Stimulated activated naive B cell treated with anti-CD40 and anti-IgM and Interleukin-4, amounts not matched to agents 10 μg/mL and 1 μg/mL and 100 μg/mL, for 72 hours (primary cell): ENCODE results near the gene CCND2.
A peak's percentile ranks its signal among the peaks of the same experiment; 100 is the strongest.
"Not testable (repeated sequence)": the region's sequence is repeated elsewhere in the genome, so short reads cannot be mapped to it uniquely, and the experiment has no call there.

Experiments used
- ATAC-seq, 2 donors: fragments of 150-1000 bp; cut with Tn5 transposase; replicated peaks; 2 replicates each; pipeline ENCODE4 v1.10.0; 2021; ENCODE audit warnings: moderate library complexity in 1 of 2
- DNase-seq: peaks from one replicate; pipeline ENCODE4 v3.0.0; 2021
- H3K27ac Mint-ChIP-seq: one replicate; pipeline ENCODE4 v1.8.0; 2022; ENCODE audit warnings: mild to moderate bottlenecking, mixed read lengths
- H3K27me3 Mint-ChIP-seq, 2 donors: one replicate each; pipeline ENCODE4 v1.8.0; 2022; ENCODE audit warnings: mixed read lengths in 2 of 2
- H3K36me3 Mint-ChIP-seq, 2 donors: one replicate each; pipeline ENCODE4 v1.8.0; 2022; ENCODE audit warnings: mixed read lengths in 2 of 2, mild to moderate bottlenecking in 1 of 2
- H3K4me1 Mint-ChIP-seq, 2 donors: one replicate each; pipeline ENCODE4 v1.8.0; 2022; ENCODE audit warnings: mixed read lengths in 2 of 2, mild to moderate bottlenecking in 1 of 2
- H3K4me3 Mint-ChIP-seq, 2 donors: one replicate each; pipeline ENCODE4 v1.8.0; 2022; ENCODE audit warnings: mild to moderate bottlenecking in 2 of 2, mixed read lengths in 2 of 2, moderate library complexity in 1 of 2
- H3K9me3 Mint-ChIP-seq, 2 donors: one replicate each; pipeline ENCODE4 v1.8.0; 2022; ENCODE audit warnings: mixed read lengths in 2 of 2, mild to moderate bottlenecking in 1 of 2

Gene CCND2

DNA sequence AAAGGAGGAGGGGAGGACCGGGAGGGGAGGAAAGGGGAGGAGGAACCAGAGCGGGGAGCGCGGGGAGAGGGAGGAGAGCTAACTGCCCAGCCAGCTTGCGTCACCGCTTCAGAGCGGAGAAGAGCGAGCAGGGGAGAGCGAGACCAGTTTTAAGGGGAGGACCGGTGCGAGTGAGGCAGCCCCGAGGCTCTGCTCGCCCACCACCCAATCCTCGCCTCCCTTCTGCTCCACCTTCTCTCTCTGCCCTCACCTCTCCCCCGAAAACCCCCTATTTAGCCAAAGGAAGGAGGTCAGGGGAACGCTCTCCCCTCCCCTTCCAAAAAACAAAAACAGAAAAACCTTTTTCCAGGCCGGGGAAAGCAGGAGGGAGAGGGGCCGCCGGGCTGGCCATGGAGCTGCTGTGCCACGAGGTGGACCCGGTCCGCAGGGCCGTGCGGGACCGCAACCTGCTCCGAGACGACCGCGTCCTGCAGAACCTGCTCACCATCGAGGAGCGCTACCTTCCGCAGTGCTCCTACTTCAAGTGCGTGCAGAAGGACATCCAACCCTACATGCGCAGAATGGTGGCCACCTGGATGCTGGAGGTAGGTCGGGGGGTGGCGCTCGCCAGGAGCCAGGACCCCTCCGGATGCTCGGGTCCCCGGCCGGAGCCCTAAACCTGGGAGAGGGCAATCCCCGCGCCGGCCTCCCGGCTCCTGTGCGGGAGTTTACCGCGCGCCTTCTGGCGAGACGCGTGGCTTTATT, at the start of gene CCND2:
TSS of gene CCND2 (plus strand) at position 111 of the 744 bp plus-strand sequence. CDS start at position 390, 279 bp downstream.
- no peaks in the 10 kb centered on the region for H3K27me3 Mint-ChIP-seq
- H3K4me1 Mint-ChIP-seq = peaks cover 28 to 54% of the 10 kb centered on the region in 2 donors
- peak within 1 kb of the TSS; percentile 98 for H3K27ac Mint-ChIP-seq
- no peaks in the 10 kb centered on the region for H3K9me3 Mint-ChIP-seq
- DNase-seq = peak; percentile 56
- peaks cover 17 to 33% of the 10 kb centered on the region in 2 donors for H3K36me3 Mint-ChIP-seq
- peak; percentile 15 for ATAC-seq
- H3K4me3 Mint-ChIP-seq = peak within 1 kb of the TSS; percentile 93 to 98

GRCh38 chr12:4224206-4224889, 49.2 kb upstream of the CCND2 start:
- no peaks in the 10 kb centered on the region for H3K36me3 Mint-ChIP-seq
- H3K9me3 Mint-ChIP-seq = no peaks in the 10 kb centered on the region
- no peak overlapping the region for H3K27ac Mint-ChIP-seq
- ATAC-seq (peak; percentile 44 to 48), DNase-seq (no peak)
- H3K4me1 Mint-ChIP-seq = peaks cover 25 to 36% of the 10 kb centered on the region in 2 donors
- H3K4me3 Mint-ChIP-seq = no peak overlapping the region
- peaks cover 0 to 4% of the 10 kb centered on the region in 2 donors for H3K27me3 Mint-ChIP-seq

DNA sequence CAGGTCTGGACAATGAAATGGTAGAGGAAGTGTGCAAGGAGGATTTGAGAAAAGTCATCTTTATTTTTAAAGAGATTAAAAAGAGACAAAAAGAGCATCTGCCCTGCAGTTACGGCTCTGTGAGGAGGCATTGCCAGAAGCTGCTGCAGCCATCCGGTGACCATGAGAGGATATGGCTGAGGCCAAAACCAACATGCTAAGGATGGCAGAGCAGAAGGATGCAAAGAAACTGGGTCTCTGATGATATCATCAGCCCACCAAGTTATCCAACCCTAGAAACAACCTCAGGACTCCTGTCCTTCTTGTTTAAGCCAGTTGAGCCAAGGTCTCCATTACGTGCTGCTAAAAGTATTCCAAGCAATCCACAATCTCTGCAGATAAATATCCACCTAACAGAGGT, 48.0 kb upstream of the CCND2 start:
- H3K9me3 Mint-ChIP-seq = no peaks in the 10 kb centered on the region
- no peaks in the 10 kb centered on the region for H3K36me3 Mint-ChIP-seq
- DNase-seq (no peak), ATAC-seq (no peak)
- no peak overlapping the region for H3K4me3 Mint-ChIP-seq
- H3K27ac Mint-ChIP-seq = no peak overlapping the region
- H3K27me3 Mint-ChIP-seq = peaks cover 0 to 4% of the 10 kb centered on the region in 2 donors
- H3K4me1 Mint-ChIP-seq = peaks cover 21 to 30% of the 10 kb centered on the region in 2 donors

DNA sequence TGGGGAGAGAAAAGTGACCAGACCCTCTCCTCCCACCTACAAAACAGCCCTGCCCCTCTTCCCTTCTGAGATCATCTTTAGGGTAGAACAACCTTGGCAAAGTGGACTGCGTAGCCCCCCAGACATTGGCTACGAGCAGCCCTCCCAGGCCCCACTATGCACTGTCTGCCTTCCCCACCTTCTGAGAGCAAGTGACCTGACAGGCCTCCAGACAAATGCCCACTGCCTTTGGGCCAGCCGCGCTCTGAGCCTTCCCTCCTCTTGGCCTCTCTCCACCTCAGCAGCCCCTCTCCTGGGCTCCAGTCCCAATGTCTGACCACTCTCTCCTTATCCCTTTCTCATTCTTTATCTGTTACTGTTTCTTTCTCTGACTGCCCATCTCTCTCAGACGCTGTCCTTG, 46.5 kb upstream of the CCND2 start:
- peaks cover 0 to 4% of the 10 kb centered on the region in 2 donors for H3K27me3 Mint-ChIP-seq
- H3K9me3 Mint-ChIP-seq = no peaks in the 10 kb centered on the region
- H3K4me3 Mint-ChIP-seq = no peak overlapping the region
- peaks cover 19 to 30% of the 10 kb centered on the region in 2 donors for H3K4me1 Mint-ChIP-seq
- no peak overlapping the region for H3K27ac Mint-ChIP-seq
- ATAC-seq (no peak), DNase-seq (no peak)
- H3K36me3 Mint-ChIP-seq = no peaks in the 10 kb centered on the region

GRCh38 chr12:4228122-4228580, 45.4 kb upstream of the CCND2 start:
- Mint-ChIP-seq H3K4me3 (peak overlapping the region in 1 of 2 donors; percentile 35), H3K27ac (no peak overlapping the region), H3K4me1 (peaks cover 19 to 28% of the 10 kb centered on the region in 2 donors), H3K36me3 (no peaks in the 10 kb centered on the region), H3K27me3 (peaks cover 0 to 4% of the 10 kb centered on the region in 2 donors), H3K9me3 (no peaks in the 10 kb centered on the region)
- DNase-seq (no peak), ATAC-seq (no peak)

- ATAC-seq = no peak
- Mint-ChIP-seq H3K9me3 (peaks cover 4 to 6% of the 10 kb centered on the region in 2 donors), H3K36me3 (no peaks in the 10 kb centered on the region), H3K27ac (no peak overlapping the region), H3K4me3 (no peak overlapping the region), H3K27me3 (peaks cover 0 to 4% of the 10 kb centered on the region in 2 donors), H3K4me1 (peaks cover 3 to 4% of the 10 kb centered on the region in 2 donors)
- DNase-seq = no peak
Observed at GRCh38 chr12:4230526-4230925, 43.0 kb upstream of the CCND2 start.

- peaks cover 11 to 15% of the 10 kb centered on the region in 2 donors for H3K36me3 Mint-ChIP-seq
- peaks cover 5 to 12% of the 10 kb centered on the region in 2 donors for H3K4me1 Mint-ChIP-seq
- no peak overlapping the region for H3K27ac Mint-ChIP-seq
- peaks cover 21 to 28% of the 10 kb centered on the region in 2 donors for H3K9me3 Mint-ChIP-seq
- DNase-seq (no peak), ATAC-seq (no peak)
- H3K4me3 Mint-ChIP-seq = no peak overlapping the region
- H3K27me3 Mint-ChIP-seq = peaks cover 5 to 6% of the 10 kb centered on the region in 2 donors
Observed at GRCh38 chr12:4238577-4238976, 35.0 kb upstream of the CCND2 start.

GRCh38 chr12:4239746-4240145, 33.8 kb upstream of the CCND2 start:
- H3K36me3 Mint-ChIP-seq = peaks cover 11 to 19% of the 10 kb centered on the region in 2 donors
- ATAC-seq (no peak), DNase-seq (no peak)
- H3K27me3 Mint-ChIP-seq = peaks cover 13 to 16% of the 10 kb centered on the region in 2 donors
- H3K4me3 Mint-ChIP-seq = no peak overlapping the region
- H3K27ac Mint-ChIP-seq = no peak overlapping the region
- H3K4me1 Mint-ChIP-seq = peaks cover 8 to 20% of the 10 kb centered on the region in 2 donors
- H3K9me3 Mint-ChIP-seq = peaks cover 21 to 28% of the 10 kb centered on the region in 2 donors

- Mint-ChIP-seq H3K9me3 (peaks cover 19 to 25% of the 10 kb centered on the region in 2 donors), H3K36me3 (peaks cover 11 to 19% of the 10 kb centered on the region in 2 donors), H3K4me3 (no peak overlapping the region), H3K27ac (no peak overlapping the region), H3K4me1 (peaks cover 12 to 25% of the 10 kb centered on the region in 2 donors), H3K27me3 (peaks cover 18 to 20% of the 10 kb centered on the region in 2 donors)
- ATAC-seq (no peak), DNase-seq (no peak)
Observed at GRCh38 chr12:4240161-4240783, 33.3 kb upstream of the CCND2 start.

GRCh38 chr12:4240981-4241380, 32.6 kb upstream of the CCND2 start:
- H3K36me3 Mint-ChIP-seq = peaks cover 11 to 19% of the 10 kb centered on the region in 2 donors
- ATAC-seq (no peak), DNase-seq (no peak)
- H3K9me3 Mint-ChIP-seq = peaks cover 16 to 22% of the 10 kb centered on the region in 2 donors
- H3K27me3 Mint-ChIP-seq = peaks cover 18 to 20% of the 10 kb centered on the region in 2 donors
- no peak overlapping the region for H3K27ac Mint-ChIP-seq
- H3K4me3 Mint-ChIP-seq = no peak overlapping the region
- H3K4me1 Mint-ChIP-seq = peaks cover 16 to 32% of the 10 kb centered on the region in 2 donors

GRCh38 chr12:4241592-4241991, 32.0 kb upstream of the CCND2 start:
- peaks cover 18 to 20% of the 10 kb centered on the region in 2 donors for H3K27me3 Mint-ChIP-seq

GRCh38 chr12:4242595-4242994, 31.0 kb upstream of the CCND2 start:
- Mint-ChIP-seq H3K4me3 (no peak overlapping the region), H3K27ac (no peak overlapping the region), H3K4me1 (peaks cover 20 to 38% of the 10 kb centered on the region in 2 donors), H3K36me3 (peaks cover 5 to 11% of the 10 kb centered on the region in 2 donors), H3K9me3 (peaks cover 10 to 14% of the 10 kb centered on the region in 2 donors), H3K27me3 (peaks cover 18 to 20% of the 10 kb centered on the region in 2 donors)
- ATAC-seq = no peak
- DNase-seq = no peak

More at GRCh38 chr12:4241592-4241991, 32.0 kb upstream of the CCND2 start:
- ATAC-seq = peak in 1 of 2 donors; percentile 51
- no peak for DNase-seq
- H3K4me1 Mint-ChIP-seq = peaks cover 20 to 38% of the 10 kb centered on the region in 2 donors
- no peak overlapping the region for H3K4me3 Mint-ChIP-seq
- H3K9me3 Mint-ChIP-seq = peaks cover 16 to 22% of the 10 kb centered on the region in 2 donors
- H3K27ac Mint-ChIP-seq = no peak overlapping the region
- H3K36me3 Mint-ChIP-seq = peaks cover 11 to 19% of the 10 kb centered on the region in 2 donors

GRCh38 chr12:4243091-4243490, 30.5 kb upstream of the CCND2 start:
- ATAC-seq (no peak), DNase-seq (no peak)
- peaks cover 20 to 38% of the 10 kb centered on the region in 2 donors for H3K4me1 Mint-ChIP-seq
- no peak overlapping the region for H3K27ac Mint-ChIP-seq
- peaks cover 8 to 11% of the 10 kb centered on the region in 2 donors for H3K9me3 Mint-ChIP-seq
- no peak overlapping the region for H3K4me3 Mint-ChIP-seq
- H3K36me3 Mint-ChIP-seq = peaks cover 5 to 10% of the 10 kb centered on the region in 2 donors
- peaks cover 18 to 20% of the 10 kb centered on the region in 2 donors for H3K27me3 Mint-ChIP-seq

- peaks cover 18 to 20% of the 10 kb centered on the region in 2 donors for H3K27me3 Mint-ChIP-seq
- H3K36me3 Mint-ChIP-seq, H3K4me3 Mint-ChIP-seq, ATAC-seq, H3K9me3 Mint-ChIP-seq, H3K27ac Mint-ChIP-seq, DNase-seq: not testable (repeated sequence)
- peaks cover 20 to 38% of the 10 kb centered on the region in 2 donors for H3K4me1 Mint-ChIP-seq
Observed at GRCh38 chr12:4243491-4244100, 30.0 kb upstream of the CCND2 start.
